GM12801 (cell line): Measurements from ENCODE around the gene NRP2.

Experiments used
- CTCF ChIP-seq: IDR thresholded peaks from one replicate; pipeline ENCODE4 v1.5.1; 2011; ENCODE audit warnings: control low read depth; ENCODE audit not compliant: insufficient read length; ENCODE audit errors: extremely low read depth

Gene NRP2

DNA sequence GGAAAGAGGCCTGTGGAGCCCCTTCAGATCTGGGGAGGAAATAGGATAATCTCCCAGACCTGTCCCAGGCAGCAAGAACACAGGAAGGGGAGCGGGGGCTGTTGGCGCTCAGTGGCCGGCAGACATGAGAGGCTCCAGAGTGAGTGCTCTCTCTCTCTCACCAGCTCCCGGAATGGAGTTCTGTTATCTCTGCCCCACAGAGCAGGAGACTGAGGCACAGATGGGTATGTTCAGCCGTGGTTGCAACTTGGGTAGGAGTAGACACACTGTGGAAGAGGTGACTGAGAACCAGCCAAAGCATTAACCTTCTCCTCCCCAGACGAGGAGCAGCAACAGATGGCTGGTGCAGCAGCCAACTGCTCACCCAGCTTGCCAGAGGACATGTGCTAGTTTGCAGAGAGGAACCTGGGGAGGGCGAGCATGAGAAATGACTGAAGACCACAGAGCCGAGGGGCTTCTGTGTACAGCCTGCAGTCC is 82.0 kb downstream of the NRP2 start:
- TF ChIP-seq CTCF, result no peak

GRCh38 chr2:205765151-205765550 is 82.8 kb downstream of the NRP2 start:
- no peak for TF ChIP-seq CTCF

GRCh38 chr2:205766779-205767359 is 84.6 kb downstream of the NRP2 start:
- no peak for TF ChIP-seq CTCF

DNA sequence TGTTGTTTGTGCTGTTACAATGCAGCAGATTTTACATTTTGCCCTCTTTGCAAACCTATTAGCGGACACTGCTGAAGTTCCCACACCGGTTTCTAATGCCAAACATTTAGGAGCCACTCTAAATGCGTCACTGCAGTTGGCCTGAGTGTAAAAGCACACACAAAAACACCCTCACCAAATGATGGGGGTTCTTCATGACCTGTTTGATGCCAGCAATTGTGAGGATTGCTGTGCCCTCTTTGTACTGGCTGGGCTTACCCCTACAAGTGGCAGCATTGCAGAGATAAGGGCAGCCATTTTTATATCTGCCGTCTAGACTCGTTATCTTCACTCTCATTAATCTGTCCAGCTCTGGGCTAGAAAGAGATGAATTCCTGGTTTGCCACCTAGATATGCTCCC is 85.3 kb downstream of the NRP2 start:
- TF ChIP-seq CTCF, result no peak

DNA sequence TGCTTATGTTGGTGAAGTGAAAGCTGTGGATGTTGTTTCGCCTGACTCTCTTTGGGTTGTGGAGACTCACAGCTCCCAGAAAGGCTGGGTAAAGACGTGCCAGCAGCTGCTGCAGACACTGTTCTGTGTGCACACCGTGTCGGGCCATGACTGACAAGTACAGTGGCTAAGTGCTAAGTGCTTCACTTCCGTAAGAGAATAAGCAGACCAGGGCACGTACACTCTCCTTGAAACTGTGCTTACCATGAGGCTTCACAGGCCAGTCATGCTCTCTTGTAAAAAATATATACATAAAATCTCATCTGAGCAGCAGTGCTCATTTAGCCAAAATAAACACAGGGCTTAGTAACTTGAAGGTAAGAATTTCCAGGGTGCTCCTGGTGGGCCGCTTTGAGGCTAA is 86.0 kb downstream of the NRP2 start:
- no peak for TF ChIP-seq CTCF

DNA sequence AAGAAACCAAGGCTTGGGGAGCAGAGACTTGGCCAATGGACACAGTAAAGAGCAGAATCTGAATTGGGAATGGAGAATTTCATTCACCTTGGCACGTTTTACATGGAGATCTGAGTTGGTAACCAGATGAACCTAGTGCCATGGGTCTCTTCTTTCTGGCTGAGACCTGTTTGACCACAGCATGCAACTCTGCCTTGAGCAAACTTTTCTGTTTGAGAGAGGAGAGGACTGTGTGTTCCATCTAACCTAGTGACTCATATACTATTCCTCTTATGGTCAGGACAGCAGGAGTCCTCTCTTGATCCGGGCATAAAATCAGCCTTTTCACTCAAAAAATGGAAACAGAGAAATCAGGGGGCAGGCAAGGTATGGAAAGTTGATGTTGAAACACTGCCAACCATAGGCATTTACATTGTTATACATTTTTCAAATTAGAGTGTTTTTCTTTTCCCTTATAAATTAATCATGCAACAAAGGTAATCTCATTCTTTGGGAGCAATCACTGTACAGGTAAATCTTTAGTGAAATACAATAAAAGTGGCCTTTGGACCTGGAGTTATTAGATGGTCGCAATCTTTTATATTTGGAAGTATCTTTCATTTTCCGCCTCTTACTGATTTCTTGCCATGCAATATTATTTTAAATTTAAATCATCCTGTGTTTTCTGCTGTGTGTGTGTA is 86.7 kb downstream of the NRP2 start:
- no peak for TF ChIP-seq CTCF

DNA sequence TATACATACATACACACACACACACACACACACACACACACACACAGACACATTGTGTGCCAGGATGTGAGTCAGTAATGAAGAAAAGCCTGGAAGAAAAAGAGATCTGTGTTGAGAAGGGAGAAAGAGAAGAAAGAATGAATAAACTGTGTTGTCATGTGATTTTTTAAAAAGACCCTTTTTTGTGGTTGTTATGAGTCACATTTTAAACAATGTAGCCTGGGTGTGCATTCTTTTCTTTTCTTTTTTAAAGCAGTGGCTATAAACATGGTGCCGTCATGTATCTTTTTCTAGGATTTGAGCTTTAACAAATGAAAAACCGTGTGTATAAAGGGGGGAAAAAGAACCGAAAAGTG is 87.2 kb downstream of the NRP2 start:
- no peak for TF ChIP-seq CTCF

DNA sequence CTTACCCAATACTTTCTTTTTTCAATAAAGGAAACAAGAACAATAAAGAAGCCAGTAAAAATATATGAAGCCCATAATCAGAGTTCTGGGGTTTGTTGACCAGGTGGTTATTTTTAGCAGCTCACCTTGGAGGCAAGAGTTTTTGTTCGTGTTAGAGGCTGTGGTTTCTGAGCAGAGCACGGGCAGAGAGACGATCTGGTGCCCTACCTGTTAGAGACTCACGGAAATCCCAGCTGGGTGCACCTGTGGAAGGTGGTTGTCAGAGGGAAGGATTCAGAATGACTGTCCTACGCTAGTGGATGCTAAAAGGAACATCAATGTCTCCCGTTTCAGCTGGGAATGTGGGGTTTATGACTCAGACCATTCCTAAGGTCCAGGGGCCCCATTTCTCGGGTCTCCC is 87.6 kb downstream of the NRP2 start:
- TF ChIP-seq CTCF, result no peak
